ENCODE results near the gene ZNF496. TPM values are rescaled to one million over a fixed set of nuclear protein-coding genes. Genes with fewer than 3 reads are reported as not detected.

Gene ZNF496
- total and polyA plus RNA-seq, 9 of the 15 experiments (the other 6 are each of a cell fraction or from before 2014, with no cell fraction given): 4.3 to 54.0 (median 31.3) TPM

DNA sequence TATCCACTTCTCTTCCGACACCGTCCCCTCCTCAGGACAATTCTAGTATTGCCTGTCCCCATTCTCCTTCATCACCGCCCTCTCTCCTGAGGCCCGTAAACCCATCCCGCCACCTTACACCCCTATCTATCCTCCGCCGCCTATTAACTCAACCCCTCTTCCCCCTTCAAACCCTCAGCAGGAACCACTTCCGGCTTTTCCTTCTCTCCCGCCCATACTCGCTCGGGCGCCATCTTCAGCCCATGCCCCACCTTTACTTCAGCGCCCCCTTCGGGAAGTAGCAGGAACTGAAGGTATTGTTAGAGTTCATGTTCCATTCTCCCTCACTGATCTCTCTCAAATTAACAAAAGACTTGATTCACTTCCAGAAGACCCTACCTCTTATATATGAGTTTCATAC is 44.2 kb downstream of the ZNF496 start (continued):
- TF ChIP-seq, protein P1, sequence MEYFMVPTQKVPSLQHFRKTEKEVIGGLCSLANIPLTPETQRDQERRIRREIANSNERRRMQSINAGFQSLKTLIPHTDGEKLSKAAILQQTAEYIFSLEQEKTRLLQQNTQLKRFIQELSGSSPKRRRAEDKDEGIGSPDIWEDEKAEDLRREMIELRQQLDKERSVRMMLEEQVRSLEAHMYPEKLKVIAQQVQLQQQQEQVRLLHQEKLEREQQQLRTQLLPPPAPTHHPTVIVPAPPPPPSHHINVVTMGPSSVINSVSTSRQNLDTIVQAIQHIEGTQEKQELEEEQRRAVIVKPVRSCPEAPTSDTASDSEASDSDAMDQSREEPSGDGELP (CRISPR knock-in tag; IDR thresholded peaks at IDR 0.05; ENCODE audit: borderline replicate concordance): 0 out of 2 replicates have a peak, but pooled peaks have one; percentile 15
- TF ChIP-seq NFATC3 (IDR thresholded peaks at IDR 0.05): no peak
- TF ChIP-seq, protein P2, sequence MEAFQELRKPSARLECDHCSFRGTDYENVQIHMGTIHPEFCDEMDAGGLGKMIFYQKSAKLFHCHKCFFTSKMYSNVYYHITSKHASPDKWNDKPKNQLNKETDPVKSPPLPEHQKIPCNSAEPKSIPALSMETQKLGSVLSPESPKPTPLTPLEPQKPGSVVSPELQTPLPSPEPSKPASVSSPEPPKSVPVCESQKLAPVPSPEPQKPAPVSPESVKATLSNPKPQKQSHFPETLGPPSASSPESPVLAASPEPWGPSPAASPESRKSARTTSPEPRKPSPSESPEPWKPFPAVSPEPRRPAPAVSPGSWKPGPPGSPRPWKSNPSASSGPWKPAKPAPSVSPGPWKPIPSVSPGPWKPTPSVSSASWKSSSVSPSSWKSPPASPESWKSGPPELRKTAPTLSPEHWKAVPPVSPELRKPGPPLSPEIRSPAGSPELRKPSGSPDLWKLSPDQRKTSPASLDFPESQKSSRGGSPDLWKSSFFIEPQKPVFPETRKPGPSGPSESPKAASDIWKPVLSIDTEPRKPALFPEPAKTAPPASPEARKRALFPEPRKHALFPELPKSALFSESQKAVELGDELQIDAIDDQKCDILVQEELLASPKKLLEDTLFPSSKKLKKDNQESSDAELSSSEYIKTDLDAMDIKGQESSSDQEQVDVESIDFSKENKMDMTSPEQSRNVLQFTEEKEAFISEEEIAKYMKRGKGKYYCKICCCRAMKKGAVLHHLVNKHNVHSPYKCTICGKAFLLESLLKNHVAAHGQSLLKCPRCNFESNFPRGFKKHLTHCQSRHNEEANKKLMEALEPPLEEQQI (IDR thresholded peaks at IDR 0.05): 0 out of 2 replicates have a peak, but pooled peaks have one; percentile 46
- TF ChIP-seq, protein P3, sequence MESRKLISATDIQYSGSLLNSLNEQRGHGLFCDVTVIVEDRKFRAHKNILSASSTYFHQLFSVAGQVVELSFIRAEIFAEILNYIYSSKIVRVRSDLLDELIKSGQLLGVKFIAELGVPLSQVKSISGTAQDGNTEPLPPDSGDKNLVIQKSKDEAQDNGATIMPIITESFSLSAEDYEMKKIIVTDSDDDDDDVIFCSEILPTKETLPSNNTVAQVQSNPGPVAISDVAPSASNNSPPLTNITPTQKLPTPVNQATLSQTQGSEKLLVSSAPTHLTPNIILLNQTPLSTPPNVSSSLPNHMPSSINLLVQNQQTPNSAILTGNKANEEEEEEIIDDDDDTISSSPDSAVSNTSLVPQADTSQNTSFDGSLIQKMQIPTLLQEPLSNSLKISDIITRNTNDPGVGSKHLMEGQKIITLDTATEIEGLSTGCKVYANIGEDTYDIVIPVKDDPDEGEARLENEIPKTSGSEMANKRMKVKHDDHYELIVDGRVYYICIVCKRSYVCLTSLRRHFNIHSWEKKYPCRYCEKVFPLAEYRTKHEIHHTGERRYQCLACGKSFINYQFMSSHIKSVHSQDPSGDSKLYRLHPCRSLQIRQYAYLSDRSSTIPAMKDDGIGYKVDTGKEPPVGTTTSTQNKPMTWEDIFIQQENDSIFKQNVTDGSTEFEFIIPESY (CRISPR knock-in tag; IDR thresholded peaks at IDR 0.05): peak; percentile 77
- 0 out of 2 replicates have a peak, but pooled peaks have one; percentile 19 for TF ChIP-seq TOE1 (IDR thresholded peaks at IDR 0.05; ENCODE audit: borderline replicate concordance)
- TF ChIP-seq TOE1 (CRISPR knock-in tag; IDR thresholded peaks at IDR 0.05; ENCODE audit: borderline replicate concordance, low read depth): no peak
- TF ChIP-seq MYC (IDR thresholded peaks at IDR 0.05; ENCODE audit: low read depth, low read length): no peak
- no peak for TF ChIP-seq MYC (CRISPR knock-in tag; IDR thresholded peaks at IDR 0.05; ENCODE audit: borderline replicate concordance, low read depth)
- TF ChIP-seq ZFP1 (CRISPR knock-in tag; IDR thresholded peaks at IDR 0.05): no peak
- TF ChIP-seq ZNF699 (CRISPR knock-in tag; IDR thresholded peaks at IDR 0.05; ENCODE audit: insufficient replicate concordance): no peak
- no peak for TF ChIP-seq FOXA3 (CRISPR knock-in tag; conservative IDR thresholded peaks at IDR 0.05 in 1 of 2, IDR thresholded peaks at IDR 0.05 in 1 of 2)
- TF ChIP-seq, protein P4, sequence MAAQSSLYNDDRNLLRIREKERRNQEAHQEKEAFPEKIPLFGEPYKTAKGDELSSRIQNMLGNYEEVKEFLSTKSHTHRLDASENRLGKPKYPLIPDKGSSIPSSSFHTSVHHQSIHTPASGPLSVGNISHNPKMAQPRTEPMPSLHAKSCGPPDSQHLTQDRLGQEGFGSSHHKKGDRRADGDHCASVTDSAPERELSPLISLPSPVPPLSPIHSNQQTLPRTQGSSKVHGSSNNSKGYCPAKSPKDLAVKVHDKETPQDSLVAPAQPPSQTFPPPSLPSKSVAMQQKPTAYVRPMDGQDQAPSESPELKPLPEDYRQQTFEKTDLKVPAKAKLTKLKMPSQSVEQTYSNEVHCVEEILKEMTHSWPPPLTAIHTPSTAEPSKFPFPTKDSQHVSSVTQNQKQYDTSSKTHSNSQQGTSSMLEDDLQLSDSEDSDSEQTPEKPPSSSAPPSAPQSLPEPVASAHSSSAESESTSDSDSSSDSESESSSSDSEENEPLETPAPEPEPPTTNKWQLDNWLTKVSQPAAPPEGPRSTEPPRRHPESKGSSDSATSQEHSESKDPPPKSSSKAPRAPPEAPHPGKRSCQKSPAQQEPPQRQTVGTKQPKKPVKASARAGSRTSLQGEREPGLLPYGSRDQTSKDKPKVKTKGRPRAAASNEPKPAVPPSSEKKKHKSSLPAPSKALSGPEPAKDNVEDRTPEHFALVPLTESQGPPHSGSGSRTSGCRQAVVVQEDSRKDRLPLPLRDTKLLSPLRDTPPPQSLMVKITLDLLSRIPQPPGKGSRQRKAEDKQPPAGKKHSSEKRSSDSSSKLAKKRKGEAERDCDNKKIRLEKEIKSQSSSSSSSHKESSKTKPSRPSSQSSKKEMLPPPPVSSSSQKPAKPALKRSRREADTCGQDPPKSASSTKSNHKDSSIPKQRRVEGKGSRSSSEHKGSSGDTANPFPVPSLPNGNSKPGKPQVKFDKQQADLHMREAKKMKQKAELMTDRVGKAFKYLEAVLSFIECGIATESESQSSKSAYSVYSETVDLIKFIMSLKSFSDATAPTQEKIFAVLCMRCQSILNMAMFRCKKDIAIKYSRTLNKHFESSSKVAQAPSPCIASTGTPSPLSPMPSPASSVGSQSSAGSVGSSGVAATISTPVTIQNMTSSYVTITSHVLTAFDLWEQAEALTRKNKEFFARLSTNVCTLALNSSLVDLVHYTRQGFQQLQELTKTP (IDR thresholded peaks at IDR 0.05; ENCODE audit: low read depth in 1 of 2, partially characterized antibody in 2 of 2): no peak
- TF ChIP-seq EZH2 (IDR thresholded peaks at IDR 0.05; ENCODE audit: borderline replicate concordance, low read depth, low read length): no peak
- TF ChIP-seq YY1 (IDR thresholded peaks at IDR 0.05; ENCODE audit: borderline replicate concordance in 1 of 3, control insufficient read depth in 1 of 3, extremely low read depth in 1 of 3, insufficient read depth in 3 of 3, insufficient read length in 1 of 3, insufficient replicate concordance in 2 of 3, low read depth in 1 of 3, low read length in 2 of 3): peak in 2 of 3 experiments; percentile 58 to 86
- TF ChIP-seq C11orf30 (IDR thresholded peaks at IDR 0.05; ENCODE audit: low read depth): no peak
